ENCODE measurements around the gene STARD13. TPM values are rescaled to one million over a fixed set of nuclear protein-coding genes. Genes with fewer than 3 reads are reported as not detected.

Gene STARD13
- total RNA-seq, 1 donor from 2014 or later: 2.0 TPM

DNA sequence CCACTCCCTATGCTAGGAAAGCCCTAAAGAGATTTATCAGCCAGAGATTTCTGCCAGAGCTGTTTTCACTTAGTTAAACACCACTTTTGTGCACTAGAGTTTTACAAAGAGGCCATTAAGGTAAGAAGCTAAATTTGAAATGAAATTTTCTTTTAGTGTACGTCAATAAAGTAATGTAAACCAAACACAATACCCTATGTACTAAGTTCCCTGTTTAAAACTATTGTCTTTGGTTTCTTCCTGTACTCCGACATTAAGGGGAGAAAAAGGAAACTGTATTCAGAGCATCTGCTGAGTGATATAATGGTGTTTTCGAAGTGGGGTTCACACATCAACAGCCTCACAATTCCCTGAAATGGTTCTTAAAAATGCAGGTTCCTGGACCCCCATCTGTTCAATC is 40.7 kb upstream of the STARD13 start:
- DNase-seq (ENCODE audit: low spot score): no peak
- Histone ChIP-seq H3K4me2 (no peak overlapping the region), H3K9ac (no peak overlapping the region), H3K36me3 (no peaks in the 10 kb centered on the region), H3F3A (ENCODE audit: low read depth) (no peaks in the 10 kb centered on the region), H3K27ac (no peak overlapping the region), H3K9me3 (ENCODE audit: low read depth) (no peaks in the 10 kb centered on the region), H3K27me3 (no peaks in the 10 kb centered on the region), H3K4me3 (no peak overlapping the region), H4K20me1 (ENCODE audit: low read depth) (no peaks in the 10 kb centered on the region), H2AFZ (replicated peaks) (peak overlapping the region; percentile 14), H3K4me1 (no peaks in the 10 kb centered on the region), H3K79me2 (ENCODE audit: low read depth) (no peaks in the 10 kb centered on the region)
- peaks cover 5% of the 10 kb centered on the region for H3K4me1 Mint-ChIP-seq
- TF ChIP-seq, protein P1, sequence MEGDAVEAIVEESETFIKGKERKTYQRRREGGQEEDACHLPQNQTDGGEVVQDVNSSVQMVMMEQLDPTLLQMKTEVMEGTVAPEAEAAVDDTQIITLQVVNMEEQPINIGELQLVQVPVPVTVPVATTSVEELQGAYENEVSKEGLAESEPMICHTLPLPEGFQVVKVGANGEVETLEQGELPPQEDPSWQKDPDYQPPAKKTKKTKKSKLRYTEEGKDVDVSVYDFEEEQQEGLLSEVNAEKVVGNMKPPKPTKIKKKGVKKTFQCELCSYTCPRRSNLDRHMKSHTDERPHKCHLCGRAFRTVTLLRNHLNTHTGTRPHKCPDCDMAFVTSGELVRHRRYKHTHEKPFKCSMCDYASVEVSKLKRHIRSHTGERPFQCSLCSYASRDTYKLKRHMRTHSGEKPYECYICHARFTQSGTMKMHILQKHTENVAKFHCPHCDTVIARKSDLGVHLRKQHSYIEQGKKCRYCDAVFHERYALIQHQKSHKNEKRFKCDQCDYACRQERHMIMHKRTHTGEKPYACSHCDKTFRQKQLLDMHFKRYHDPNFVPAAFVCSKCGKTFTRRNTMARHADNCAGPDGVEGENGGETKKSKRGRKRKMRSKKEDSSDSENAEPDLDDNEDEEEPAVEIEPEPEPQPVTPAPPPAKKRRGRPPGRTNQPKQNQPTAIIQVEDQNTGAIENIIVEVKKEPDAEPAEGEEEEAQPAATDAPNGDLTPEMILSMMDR (IDR thresholded peaks at IDR 0.05): no peak
- TF ChIP-seq EZH2phosphoT487 (IDR thresholded peaks at IDR 0.05) (no peak), EZH2 (IDR thresholded peaks at IDR 0.05) (no peak)
- H3K36me3 Mint-ChIP-seq: no peaks in the 10 kb centered on the region
- no peak overlapping the region for H3K27ac Mint-ChIP-seq
- no peaks in the 10 kb centered on the region for H3K9me3 Mint-ChIP-seq
- H3K27me3 Mint-ChIP-seq (ENCODE audit: insufficient read depth, low read depth): no peaks in the 10 kb centered on the region
- H3K4me3 Mint-ChIP-seq: no peak overlapping the region

DNA sequence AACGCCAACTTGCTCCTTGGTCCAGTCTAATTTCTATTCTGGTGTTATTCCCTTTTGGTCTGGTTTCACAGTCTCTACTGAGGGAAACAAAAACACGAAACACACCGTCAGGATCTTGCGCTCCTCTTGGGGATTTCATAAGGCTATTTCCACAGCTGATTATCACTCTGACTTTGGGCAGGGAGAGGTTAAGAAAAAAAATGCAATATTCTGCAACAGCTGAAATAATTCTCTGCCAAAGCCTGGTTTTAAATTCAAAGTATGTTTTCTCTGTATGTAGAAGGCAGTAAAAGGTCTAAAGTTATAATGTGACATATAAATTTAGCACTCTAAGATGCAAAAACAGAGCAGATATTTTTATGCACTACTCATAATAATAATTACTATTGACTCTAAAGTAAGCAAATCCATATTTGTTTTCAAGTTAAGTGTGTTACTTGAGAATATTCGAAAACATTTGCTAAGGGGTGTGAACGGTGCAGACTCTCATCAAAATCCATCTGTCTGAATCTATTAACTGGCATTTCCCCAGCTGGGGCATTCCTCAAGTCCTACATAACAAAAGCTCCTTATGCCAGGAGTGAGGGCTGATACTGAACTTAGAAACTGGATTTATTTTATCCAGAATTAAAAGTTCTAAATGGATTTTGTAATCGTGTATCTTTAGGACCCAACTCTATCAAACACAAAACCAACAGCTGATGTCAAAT is 38.4 kb upstream of the STARD13 start:
- Histone ChIP-seq H3K4me1 (no peaks in the 10 kb centered on the region), H3K36me3 (no peaks in the 10 kb centered on the region), H3K9me3 (ENCODE audit: low read depth) (no peaks in the 10 kb centered on the region), H4K20me1 (ENCODE audit: low read depth) (no peaks in the 10 kb centered on the region), H3K4me2 (no peak overlapping the region), H3K4me3 (no peak overlapping the region), H3K27ac (no peak overlapping the region), H3K9ac (no peak overlapping the region), H3K79me2 (ENCODE audit: low read depth) (no peaks in the 10 kb centered on the region), H3F3A (ENCODE audit: low read depth) (no peaks in the 10 kb centered on the region), H3K27me3 (no peaks in the 10 kb centered on the region), H2AFZ (replicated peaks) (peak overlapping the region; percentile 12)
- TF ChIP-seq, protein P1 (IDR thresholded peaks at IDR 0.05): no peak
- TF ChIP-seq EZH2 (IDR thresholded peaks at IDR 0.05): no peak
- no peak for TF ChIP-seq EZH2phosphoT487 (IDR thresholded peaks at IDR 0.05)
- peaks cover 12% of the 10 kb centered on the region for H3K4me1 Mint-ChIP-seq
- H3K27me3 Mint-ChIP-seq (ENCODE audit: insufficient read depth, low read depth): no peaks in the 10 kb centered on the region
- no peak for DNase-seq (ENCODE audit: low spot score)
- no peak overlapping the region for H3K27ac Mint-ChIP-seq
- no peaks in the 10 kb centered on the region for H3K36me3 Mint-ChIP-seq
- H3K4me3 Mint-ChIP-seq: no peak overlapping the region
- no peaks in the 10 kb centered on the region for H3K9me3 Mint-ChIP-seq

DNA sequence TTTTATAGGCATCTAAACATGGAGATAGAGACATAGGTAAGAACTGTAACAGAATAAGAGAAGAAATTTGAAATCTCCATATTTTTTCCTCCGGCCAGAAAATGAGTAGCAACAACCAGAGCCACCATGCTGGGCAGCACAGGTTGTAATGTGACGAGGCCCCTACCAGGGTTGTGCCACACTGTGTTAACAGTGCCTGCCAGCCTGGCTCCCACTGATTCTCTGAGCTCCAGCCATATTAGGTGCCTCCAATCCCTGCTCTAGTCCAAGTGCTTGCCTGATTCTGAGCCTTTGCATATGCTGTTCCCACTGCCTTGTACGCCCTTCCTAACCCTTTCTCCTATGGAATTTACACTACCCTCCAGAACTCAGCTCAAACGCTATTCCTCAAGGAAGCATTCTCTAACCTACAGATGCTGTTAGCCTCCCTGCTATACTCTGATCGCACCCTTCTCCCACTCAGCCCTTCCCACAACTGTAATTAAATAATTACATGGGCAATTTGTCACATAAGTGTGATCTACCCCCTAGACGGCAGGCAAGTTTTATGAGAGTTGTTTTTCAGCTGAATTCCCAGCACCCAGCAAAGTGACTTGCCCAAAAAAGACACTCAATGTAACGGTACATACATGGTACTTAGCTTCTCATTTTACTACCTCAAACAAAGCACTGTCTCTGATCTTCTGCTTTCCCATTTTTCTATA is 37.6 kb upstream of the STARD13 start:
- TF ChIP-seq EZH2 (IDR thresholded peaks at IDR 0.05): no peak
- TF ChIP-seq, protein P1 (IDR thresholded peaks at IDR 0.05): no peak
- no peak for TF ChIP-seq EZH2phosphoT487 (IDR thresholded peaks at IDR 0.05)
- Histone ChIP-seq H2AFZ (replicated peaks) (peak overlapping the region; percentile 12), H3K9me3 (ENCODE audit: low read depth) (no peaks in the 10 kb centered on the region), H3K4me1 (no peaks in the 10 kb centered on the region), H3K27me3 (no peaks in the 10 kb centered on the region), H4K20me1 (ENCODE audit: low read depth) (no peaks in the 10 kb centered on the region), H3K4me2 (no peak overlapping the region), H3K4me3 (no peak overlapping the region), H3F3A (ENCODE audit: low read depth) (no peaks in the 10 kb centered on the region), H3K27ac (no peak overlapping the region), H3K79me2 (ENCODE audit: low read depth) (no peaks in the 10 kb centered on the region), H3K36me3 (no peaks in the 10 kb centered on the region), H3K9ac (no peak overlapping the region)
- Mint-ChIP-seq H3K9me3 (no peaks in the 10 kb centered on the region), H3K27ac (no peak overlapping the region), H3K4me3 (no peak overlapping the region), H3K36me3 (no peaks in the 10 kb centered on the region), H3K4me1 (peaks cover 10% of the 10 kb centered on the region), H3K27me3 (ENCODE audit: insufficient read depth, low read depth) (no peaks in the 10 kb centered on the region)
- DNase-seq (ENCODE audit: low spot score): no peak
